Measurements from ENCODE around the gene CLPSL2.

CLPSL2 gene

GRCh38 chr6:35790683-35791082 lies 14.3 kb downstream of the CLPSL2 start:
- DNase-seq (ENCODE audit: low spot score), result no peak
- TF ChIP-seq, protein P1, sequence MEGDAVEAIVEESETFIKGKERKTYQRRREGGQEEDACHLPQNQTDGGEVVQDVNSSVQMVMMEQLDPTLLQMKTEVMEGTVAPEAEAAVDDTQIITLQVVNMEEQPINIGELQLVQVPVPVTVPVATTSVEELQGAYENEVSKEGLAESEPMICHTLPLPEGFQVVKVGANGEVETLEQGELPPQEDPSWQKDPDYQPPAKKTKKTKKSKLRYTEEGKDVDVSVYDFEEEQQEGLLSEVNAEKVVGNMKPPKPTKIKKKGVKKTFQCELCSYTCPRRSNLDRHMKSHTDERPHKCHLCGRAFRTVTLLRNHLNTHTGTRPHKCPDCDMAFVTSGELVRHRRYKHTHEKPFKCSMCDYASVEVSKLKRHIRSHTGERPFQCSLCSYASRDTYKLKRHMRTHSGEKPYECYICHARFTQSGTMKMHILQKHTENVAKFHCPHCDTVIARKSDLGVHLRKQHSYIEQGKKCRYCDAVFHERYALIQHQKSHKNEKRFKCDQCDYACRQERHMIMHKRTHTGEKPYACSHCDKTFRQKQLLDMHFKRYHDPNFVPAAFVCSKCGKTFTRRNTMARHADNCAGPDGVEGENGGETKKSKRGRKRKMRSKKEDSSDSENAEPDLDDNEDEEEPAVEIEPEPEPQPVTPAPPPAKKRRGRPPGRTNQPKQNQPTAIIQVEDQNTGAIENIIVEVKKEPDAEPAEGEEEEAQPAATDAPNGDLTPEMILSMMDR (IDR thresholded peaks at IDR 0.05; ENCODE audit: extremely low read depth, missing control alignments), result no peak

GRCh38 chr6:35794536-35795452 lies 18.4 kb downstream of the CLPSL2 start:
- no peak for DNase-seq (ENCODE audit: low spot score)
- TF ChIP-seq, protein P1 (IDR thresholded peaks at IDR 0.05; ENCODE audit: extremely low read depth, missing control alignments), result no peak

- DNase-seq (ENCODE audit: low spot score), result no peak
- TF ChIP-seq, protein P1 (IDR thresholded peaks at IDR 0.05; ENCODE audit: extremely low read depth, missing control alignments), result no peak
Measured at GRCh38 chr6:35795453-35796071, 19.2 kb downstream of the CLPSL2 start.

DNA sequence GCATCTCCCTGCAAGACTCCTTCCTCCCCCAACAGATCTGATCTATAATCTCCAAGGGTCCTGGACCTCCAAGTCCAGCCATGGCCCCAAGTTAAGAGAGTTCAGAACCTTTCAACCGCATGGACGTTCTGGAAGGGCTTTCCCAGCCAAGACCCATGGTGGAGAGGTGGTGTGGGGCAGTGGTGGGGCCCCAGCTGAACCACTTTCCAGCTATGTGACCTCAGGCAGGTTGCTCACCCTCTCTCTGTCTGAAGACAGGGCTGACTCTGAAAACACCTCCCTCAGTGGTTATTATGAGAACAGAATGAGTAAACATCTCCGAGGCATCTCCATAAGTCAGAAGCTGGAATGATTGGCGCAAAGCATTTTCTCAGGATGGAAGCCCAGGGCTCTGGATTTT lies 19.8 kb downstream of the CLPSL2 start:
- DNase-seq (ENCODE audit: low spot score), result no peak
- TF ChIP-seq, protein P1 (IDR thresholded peaks at IDR 0.05; ENCODE audit: extremely low read depth, missing control alignments), result no peak

GRCh38 chr6:35797837-35798526 lies 21.6 kb downstream of the CLPSL2 start:
- no peak for DNase-seq (ENCODE audit: low spot score)

DNA sequence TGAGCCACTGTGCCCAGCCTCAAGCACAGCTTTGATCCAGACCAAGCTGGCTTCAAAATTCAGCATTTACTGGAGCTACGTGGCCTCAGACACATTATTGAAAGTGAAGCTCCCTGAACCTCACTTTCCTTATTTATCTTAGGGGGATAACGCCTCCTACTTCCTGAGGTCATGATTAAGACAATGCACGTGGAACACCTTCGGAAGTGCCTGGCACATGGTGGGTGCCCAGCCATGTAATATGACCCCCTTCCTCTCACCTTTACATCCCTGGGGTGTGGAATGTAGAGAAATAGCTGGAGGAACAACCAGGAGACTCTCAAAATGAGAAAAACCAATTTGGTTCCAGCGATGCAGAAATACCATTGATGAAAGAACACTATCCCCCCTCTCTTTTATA lies 22.3 kb downstream of the CLPSL2 start:
- no peak for DNase-seq (ENCODE audit: low spot score)
- TF ChIP-seq, protein P1 (IDR thresholded peaks at IDR 0.05; ENCODE audit: extremely low read depth, missing control alignments), result no peak

More at GRCh38 chr6:35797837-35798526, 21.6 kb downstream of the CLPSL2 start:
- TF ChIP-seq, protein P1 (IDR thresholded peaks at IDR 0.05; ENCODE audit: extremely low read depth, missing control alignments), result no peak

DNA sequence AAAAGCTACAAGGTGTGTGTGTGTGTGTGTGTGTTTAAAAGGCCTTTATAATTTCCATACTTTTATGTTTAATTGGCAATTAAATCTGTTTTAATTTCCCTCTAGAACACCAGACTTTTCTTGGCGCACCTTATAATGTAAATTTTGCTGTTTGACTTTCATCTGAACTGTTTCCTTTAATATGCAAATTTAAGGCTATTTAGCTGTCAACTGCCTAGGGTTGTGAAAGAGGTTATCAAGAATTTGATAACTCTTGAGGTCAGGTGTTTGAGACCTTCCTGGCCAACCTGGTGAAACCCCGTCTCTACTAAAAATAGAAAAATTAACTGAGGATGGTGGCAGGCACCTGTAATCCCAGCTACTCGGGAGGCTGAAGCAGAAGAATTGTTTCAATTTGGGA lies 24.8 kb downstream of the CLPSL2 start:
- TF ChIP-seq, protein P1 (IDR thresholded peaks at IDR 0.05; ENCODE audit: extremely low read depth, missing control alignments), result no peak
- DNase-seq (ENCODE audit: low spot score), result no peak

Data from GM20000 (cell line).